ENCODE data around the gene MAP7D1. TPM values are rescaled to one million over a fixed set of nuclear protein-coding genes. Genes with fewer than 3 reads are reported as not detected.

Gene MAP7D1
- total and polyA plus RNA-seq, 10 of the 15 experiments (the other 5 are each of a cell fraction or from before 2014, with no cell fraction given): 4.4 to 97.6 (median 24.2) TPM

GRCh38 chr1:36119456-36119855 is 36.5 kb upstream of the MAP7D1 start:
- Histone ChIP-seq H2AFZ (ENCODE audit: control insufficient read depth, low read depth, low read length) (no peak overlapping the region), H3K9ac (ENCODE audit: control insufficient read depth, insufficient read depth, low read length) (no peak overlapping the region), H3K4me1 (ENCODE audit: control insufficient read depth, insufficient read depth, low read length) (peaks cover 11% of the 10 kb centered on the region), H4K20me1 (ENCODE audit: control insufficient read depth, insufficient read depth) (no peaks in the 10 kb centered on the region; the same call in 1 of the 2 replicates), H3K27ac (ENCODE audit: control insufficient read depth, insufficient read depth) (no peak overlapping the region), H3K36me3 (ENCODE audit: control insufficient read depth in 2 of 2, insufficient read depth in 2 of 2, low read length in 1 of 2) (no peaks in the 10 kb centered on the region), H3K79me2 (ENCODE audit: control insufficient read depth, insufficient read depth, low read length) (no peaks in the 10 kb centered on the region), H3K9me3 (replicated peaks; ENCODE audit: control insufficient read depth, insufficient read depth, low read length) (no peaks in the 10 kb centered on the region), H3K4me3 (no peak overlapping the region), H3K27me3 (replicated peaks in 1 of 2; ENCODE audit: control insufficient read depth in 2 of 2, insufficient read depth in 2 of 2, low read length in 1 of 2) (peaks cover 0 to 7% of the 10 kb centered on the region in 2 experiments; a peak in 3 of 4 replicates), H3K4me2 (ENCODE audit: control insufficient read depth, insufficient read depth) (no peak overlapping the region)
- DNase-seq (ENCODE audit: low read depth, low spot score): no peak
- intact Hi-C loops (cut with micrococcal nuclease; ENCODE audit: unreplicated experiment): no loop called here
- 38% methylated on average over 9 of the region's 9 CpGs for WGBS (ENCODE audit: insufficient coverage, insufficient replicate concordance, low lambda C conversion rate, missing lambda C conversion rate)
- CTCF ChIA-PET: interaction anchor here (1.6 to 1.9 kb wide), 2 partner anchors 16 to 17 kb away, joined by 3 to 8 read pairs; no protein-coding TSS in a partner anchor
- no peak for TF ChIP-seq TCF12 (IDR thresholded peaks at IDR 0.05; ENCODE audit: low read depth, low read length)
- no peak for TF ChIP-seq JUNB (IDR thresholded peaks at IDR 0.05)
- no peak for TF ChIP-seq WRNIP1 (IDR thresholded peaks at IDR 0.05; ENCODE audit: borderline replicate concordance, low read depth, low read length)
- TF ChIP-seq CBX3 (IDR thresholded peaks at IDR 0.05; ENCODE audit: borderline replicate concordance, low read depth): no peak
- TF ChIP-seq BCL11A (IDR thresholded peaks at IDR 0.05; ENCODE audit: low read depth, low read length): no peak
- no peak for TF ChIP-seq IKZF1 (conservative IDR thresholded peaks at IDR 0.05)
- no peak for TF ChIP-seq PAX5 (IDR thresholded peaks at IDR 0.05; ENCODE audit: borderline replicate concordance, low read depth, low read length)
- no peak for TF ChIP-seq USF2 (IDR thresholded peaks at IDR 0.05; ENCODE audit: borderline replicate concordance, low read depth, low read length)
- TF ChIP-seq PRDM15 (CRISPR knock-in tag; IDR thresholded peaks at IDR 0.05): no peak
- TF ChIP-seq ZNF274 (IDR thresholded peaks at IDR 0.05; ENCODE audit: insufficient read depth, insufficient read length): no peak
- no peak for TF ChIP-seq RELA (IDR thresholded peaks at IDR 0.05; ENCODE audit: borderline replicate concordance, partially characterized antibody)
- no peak for TF ChIP-seq RAD21 (IDR thresholded peaks at IDR 0.05; ENCODE audit: insufficient read depth, low read depth, low read length)
- no peak for TF ChIP-seq SUZ12 (IDR thresholded peaks at IDR 0.05; ENCODE audit: unreplicated experiment)
- TF ChIP-seq HDAC6 (IDR thresholded peaks at IDR 0.05; ENCODE audit: unreplicated experiment): no peak
- FAIRE-seq: no peak
- in situ Hi-C loops (cut with MboI): no loop called here
- no peak for ATAC-seq
- RAD21 ChIA-PET (ENCODE audit: unreplicated experiment): interaction anchor here (0.6 kb wide), 1 partner anchor 166 kb away, joined by 3 read pairs; no protein-coding TSS in a partner anchor
- POLR2A ChIA-PET: no interaction called here
- no TSS peak for BruUV-seq (replicated peaks)
- SMC1A ChIA-PET (ENCODE audit: uncharacterized antibody, unreplicated experiment): interaction anchor here (1.2 kb wide), 1 partner anchor 24 kb away, joined by 3 read pairs; no protein-coding TSS in a partner anchor
